OCI-LY7 (cell line): ENCODE data around the gene PCYT2.

ENCODE experiments used
- EZH2phosphoT487 ChIP-seq: fragments of 200-600 bp; sonication (generic); IDR thresholded peaks from 2 replicates; pipeline ENCODE4 v1.6.1; 2018; ENCODE audit warnings: low read depth, borderline replicate concordance, mild to moderate bottlenecking, mixed run types, antibody characterized with exemption, low read length, moderate library complexity, mixed read lengths
- TF ChIP-seq, protein P1 (sequence below): fragments of 200-600 bp; sonication (generic); conservative IDR thresholded peaks from 2 replicates; pipeline ENCODE4 v1.5.1; 2014; ENCODE audit warnings: mild to moderate bottlenecking, antibody characterized with exemption, low read length, moderate library complexity, mixed read lengths

DNA sequence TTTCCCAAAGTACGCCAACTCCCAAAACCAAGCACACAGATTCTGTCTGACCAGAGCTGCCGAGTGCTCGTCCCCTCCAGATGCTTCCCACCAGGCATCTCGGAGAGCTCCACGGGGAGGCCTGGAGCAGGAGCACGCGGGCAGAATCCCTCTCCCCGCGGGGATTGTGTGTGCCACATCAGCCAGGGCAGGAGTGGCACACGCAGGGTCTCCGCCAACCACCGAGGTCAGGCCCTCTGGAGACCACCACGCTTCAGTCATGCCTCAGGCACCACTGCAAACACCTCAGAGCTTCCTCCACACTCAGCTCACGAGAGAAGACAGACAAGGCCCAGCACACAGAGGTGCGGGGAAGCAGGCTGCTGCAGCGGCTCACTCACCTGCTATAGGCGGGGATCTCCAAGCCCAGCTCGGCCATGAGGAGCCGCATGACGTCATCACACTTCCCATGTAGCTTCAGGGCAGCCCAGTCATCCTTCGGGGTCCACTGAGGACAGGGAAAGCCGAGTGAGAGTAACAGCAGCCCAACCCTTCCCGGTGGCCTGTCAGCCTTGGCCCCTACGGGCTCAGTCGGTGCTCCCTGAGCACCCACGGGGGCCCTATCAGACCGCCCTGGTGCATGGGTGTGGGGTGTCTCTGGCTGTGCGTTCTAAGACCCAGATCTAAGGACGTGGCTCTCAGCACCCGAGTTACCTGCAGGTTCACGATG is 2.3 kb upstream of the PCYT2 start:
- TF ChIP-seq, protein P1, sequence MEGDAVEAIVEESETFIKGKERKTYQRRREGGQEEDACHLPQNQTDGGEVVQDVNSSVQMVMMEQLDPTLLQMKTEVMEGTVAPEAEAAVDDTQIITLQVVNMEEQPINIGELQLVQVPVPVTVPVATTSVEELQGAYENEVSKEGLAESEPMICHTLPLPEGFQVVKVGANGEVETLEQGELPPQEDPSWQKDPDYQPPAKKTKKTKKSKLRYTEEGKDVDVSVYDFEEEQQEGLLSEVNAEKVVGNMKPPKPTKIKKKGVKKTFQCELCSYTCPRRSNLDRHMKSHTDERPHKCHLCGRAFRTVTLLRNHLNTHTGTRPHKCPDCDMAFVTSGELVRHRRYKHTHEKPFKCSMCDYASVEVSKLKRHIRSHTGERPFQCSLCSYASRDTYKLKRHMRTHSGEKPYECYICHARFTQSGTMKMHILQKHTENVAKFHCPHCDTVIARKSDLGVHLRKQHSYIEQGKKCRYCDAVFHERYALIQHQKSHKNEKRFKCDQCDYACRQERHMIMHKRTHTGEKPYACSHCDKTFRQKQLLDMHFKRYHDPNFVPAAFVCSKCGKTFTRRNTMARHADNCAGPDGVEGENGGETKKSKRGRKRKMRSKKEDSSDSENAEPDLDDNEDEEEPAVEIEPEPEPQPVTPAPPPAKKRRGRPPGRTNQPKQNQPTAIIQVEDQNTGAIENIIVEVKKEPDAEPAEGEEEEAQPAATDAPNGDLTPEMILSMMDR: no peak
- no peak for TF ChIP-seq EZH2phosphoT487
